Suppressor macrophage treated with lipopolysaccharide for 1 hour (primary cell): ENCODE measurements around the gene CX3CR1.
A peak's percentile ranks its signal among the peaks of the same experiment; 100 is the strongest.

Source experiments
- DNase-seq, 3 donors: peaks; one replicate each; pipeline ENCODE4 v3.0.0-alpha.2; 2020 to 2022

The CX3CR1 gene

GRCh38 chr3:39291903-39292329 lies 12.1 kb upstream of the CX3CR1 start:
- peak; percentile 67 to 81 (median 79) for DNase-seq

- DNase-seq = peak in 1 of 3 donors; percentile 35
Measured at GRCh38 chr3:39290255-39290654, 10.4 kb upstream of the CX3CR1 start.

- DNase-seq = no peak
Measured at GRCh38 chr3:39289107-39289506, 9.3 kb upstream of the CX3CR1 start.

- DNase-seq = peak; percentile 80 to 86 (median 81)
Measured at GRCh38 chr3:39288300-39288808, 8.5 kb upstream of the CX3CR1 start.

GRCh38 chr3:39287216-39288164 lies 7.7 kb upstream of the CX3CR1 start:
- peak in 1 of 3 donors; percentile 38 for DNase-seq

GRCh38 chr3:39286771-39287170 lies 6.9 kb upstream of the CX3CR1 start:
- DNase-seq = no peak

- no peak for DNase-seq
Measured at GRCh38 chr3:39285332-39285731, 5.5 kb upstream of the CX3CR1 start.

GRCh38 chr3:39284457-39284881 lies 4.6 kb upstream of the CX3CR1 start:
- peak; percentile 36 to 68 (median 50) for DNase-seq

- DNase-seq = no peak
Measured at GRCh38 chr3:39282057-39282456, 2.2 kb upstream of the CX3CR1 start.

- peak in 2 of 3 donors; percentile 38 to 39 for DNase-seq
Measured at GRCh38 chr3:39281533-39281932, 1.7 kb upstream of the CX3CR1 start.

GRCh38 chr3:39280571-39280970 lies 735 bp upstream of the CX3CR1 start:
- DNase-seq = no peak

GRCh38 chr3:39278616-39278935 lies 1.3 kb downstream of the CX3CR1 start:
- no peak for DNase-seq

GRCh38 chr3:39277893-39278615 lies 1.8 kb downstream of the CX3CR1 start:
- DNase-seq = no peak

GRCh38 chr3:39276746-39277145 lies 3.1 kb downstream of the CX3CR1 start:
- DNase-seq = peak in 1 of 3 donors; percentile 33

- no peak for DNase-seq
Measured at GRCh38 chr3:39275963-39276593, 3.8 kb downstream of the CX3CR1 start.

- DNase-seq = no peak
Measured at GRCh38 chr3:39275052-39275451, 4.8 kb downstream of the CX3CR1 start.

- DNase-seq = no peak
Measured at GRCh38 chr3:39273119-39273518, 6.7 kb downstream of the CX3CR1 start.

- peak; percentile 78 to 89 (median 88) for DNase-seq
Measured at GRCh38 chr3:39272191-39272590, 7.6 kb downstream of the CX3CR1 start.

- DNase-seq = no peak
Measured at GRCh38 chr3:39271363-39271914, 8.4 kb downstream of the CX3CR1 start.

- no peak for DNase-seq
Measured at GRCh38 chr3:39269528-39269927, 10.3 kb downstream of the CX3CR1 start.

- DNase-seq = no peak
Measured at GRCh38 chr3:39268549-39268900, 11.3 kb downstream of the CX3CR1 start.

- DNase-seq = peak; percentile 79 to 87 (median 86)
Measured at GRCh38 chr3:39267631-39268548, 11.9 kb downstream of the CX3CR1 start.
